H1 (cell line): Measurements from ENCODE around the gene RXRA. TPM values are rescaled to one million over a fixed set of nuclear protein-coding genes. Genes with fewer than 3 reads are reported as not detected.

Source experiments
- CHD7 ChIP-seq: fragments of 300-600 bp; sonication (generic); IDR thresholded peaks from 2 replicates; pipeline ENCODE4 v1.7.1; 2012; ENCODE audit warnings: low read length, moderate library complexity, mild to moderate bottlenecking, inconsistent platforms; ENCODE audit not compliant: insufficient replicate concordance
- EP300 ChIP-seq, 2 experiments: IDR thresholded peaks; 1 replicate in 1 of 2; 2 replicates in 1 of 2; pipeline ENCODE4 v1.6.1; 2011 to 2012; ENCODE audit warnings: low read depth in 2 of 2, low read length in 2 of 2, mild to moderate bottlenecking in 2 of 2, borderline replicate concordance in 1 of 2, inconsistent platforms in 1 of 2, moderate library complexity in 1 of 2
- JUN ChIP-seq: IDR thresholded peaks from 2 replicates; pipeline ENCODE4 v1.6.1; 2011; ENCODE audit warnings: low read depth, mild to moderate bottlenecking, improper control_type of control experiment, low read length
- KDM5A ChIP-seq: fragments of 200-600 bp; IDR thresholded peaks from 2 replicates; pipeline ENCODE4 v1.7.1; 2012; ENCODE audit warnings: mild to moderate bottlenecking, low read length, inconsistent platforms, mixed read lengths
- MAFK ChIP-seq: IDR thresholded peaks from 2 replicates; pipeline ENCODE4 v1.6.1; 2012; ENCODE audit warnings: low read depth, mild to moderate bottlenecking, improper control_type of control experiment, low read length
- RBBP5 ChIP-seq: IDR thresholded peaks from 2 replicates; pipeline ENCODE4 v1.7.1; 2012; ENCODE audit warnings: low read depth, mild to moderate bottlenecking, inconsistent platforms, low read length, moderate library complexity, borderline replicate concordance
- RXRA ChIP-seq: IDR thresholded peaks from 2 replicates; pipeline ENCODE4 v1.6.1; 2011; ENCODE audit warnings: low read depth, mild to moderate bottlenecking, low read length, moderate library complexity; ENCODE audit not compliant: insufficient read depth
- SAP30 ChIP-seq: fragments of 300-600 bp; sonication (generic); IDR thresholded peaks from 2 replicates; pipeline ENCODE4 v1.7.1; 2012; ENCODE audit warnings: low read length, moderate library complexity, mild to moderate bottlenecking, inconsistent platforms; ENCODE audit not compliant: insufficient read depth, insufficient replicate concordance
- SIX5 ChIP-seq: IDR thresholded peaks from 2 replicates; pipeline ENCODE4 v1.6.1; 2011; ENCODE audit warnings: mild to moderate bottlenecking, low read depth, low read length
- TEAD4 ChIP-seq: IDR thresholded peaks from 2 replicates; pipeline ENCODE4 v1.6.1; 2012; ENCODE audit warnings: low read depth, low read length, inconsistent platforms, mixed read lengths
- polyA plus RNA-seq, 7 experiments: library from polyadenylated mRNA; depleted of rRNA in 3 of 7; stranded (reverse) in 5 of 7; unstranded in 2 of 7; fragments of >200 nt in 5 of 7; fragments of 200-250 nt in 2 of 7; gene quantifications; 1 replicate in 5 of 7; 2 replicates in 1 of 7; 4 replicates in 1 of 7; pipeline versions ENCODE4 v1.2.1 to v1.2.3, GENCODE V29; 2011 to 2013; ENCODE audit warnings: missing spikeins in 2 of 7, mixed read lengths in 2 of 7
- total RNA-seq: library from RNA; stranded (reverse); fragmentation: NEBNext Ultra II Directional; extraction: Animal tissue kit (Norgen Biotek cat#: 25700); gene quantifications from 2 replicates; pipeline ENCODE4 v1.2.1, GENCODE V29; 2021

The RXRA gene
- total and polyA plus RNA-seq, 2 of the 8 experiments (the other 6 are each of a cell fraction or from before 2014, with no cell fraction given) = 9.8 to 29.4 TPM

GRCh38 chr9:134325096-134325812, 1.0 kb upstream of the RXRA start (continued):
- TF ChIP-seq CHD7 (no peak), EP300 (IDR thresholded peaks at IDR 0.05; ENCODE audit: borderline replicate concordance in 1 of 2, low read depth in 2 of 2, low read length in 2 of 2) (no peak), KDM5A (no peak), TEAD4 (peak; percentile 52; the same call in 1 of the 2 replicates), MAFK (no peak), SIX5 (no peak), SAP30 (no peak), RXRA (no peak), JUN (no peak), RBBP5 (peak; percentile 5; the same call in 1 of the 2 replicates)
